ENCODE measurements around the gene TMEM108. TPM values are rescaled to one million over a fixed set of nuclear protein-coding genes. Genes with fewer than 3 reads are reported as not detected.

Gene TMEM108
- total and polyA plus RNA-seq, 2 of the 4 experiments (the other 2 are of a cell fraction), result 0.18 to 2.2 TPM

- ATAC-seq (ENCODE audit: low read depth) (peak; percentile 36), DNase-seq (peak; percentile 42)
- no peaks in the 10 kb centered on the region for H3K9me3 ChIP-seq (ENCODE audit: control insufficient read depth, insufficient read depth, low read length)
- no peaks in the 10 kb centered on the region for H3K27me3 ChIP-seq (ENCODE audit: control insufficient read depth, insufficient read depth, low read length)
- no peak overlapping the region for H3K27ac ChIP-seq (ENCODE audit: insufficient read depth, low read length)
- H3K18ac ChIP-seq (ENCODE audit: low read depth, low read length), result no peak overlapping the region; the same call in 1 of the 2 replicates
- no peak overlapping the region for H3K9ac ChIP-seq (ENCODE audit: low read depth, low read length)
- H4K5ac ChIP-seq (ENCODE audit: low read depth, low read length), result no peak overlapping the region; the same call in 1 of the 2 replicates
- H4K8ac ChIP-seq (ENCODE audit: low read depth in 2 of 2, low read length in 2 of 2), result peak overlapping the region; percentile 42 to 91; a peak in 3 of 4 replicates
- in situ Hi-C loops (cut with MboI; ENCODE audit: low sequenced_read_pairs), result no loop called here
- peak overlapping the region; percentile 78; the same call in 1 of the 2 replicates for H4K91ac ChIP-seq (ENCODE audit: insufficient read depth, low read depth, low read length)
- H3K4ac ChIP-seq (ENCODE audit: low read depth, low read length), result peak overlapping the region; percentile 94; the same call in 1 of the 2 replicates
- peak overlapping the region; percentile 99 for H2BK20ac ChIP-seq (ENCODE audit: low read depth, low read length)
- H2BK5ac ChIP-seq (ENCODE audit: low read depth, low read length, poor library complexity, severe bottlenecking), result peak overlapping the region; percentile 79
- H3K36me3 ChIP-seq (ENCODE audit: control insufficient read depth, insufficient read depth, low read length), result no peaks in the 10 kb centered on the region
- H2AFZ ChIP-seq (replicated peaks; ENCODE audit: low read length, poor library complexity), result no peak overlapping the region
- intact Hi-C loops (cut with micrococcal nuclease), result no loop called here
- H2AK9ac ChIP-seq (replicated peaks; ENCODE audit: low read depth, low read length, poor library complexity), result no peak overlapping the region
- dilution Hi-C loops (cut with HindIII; ENCODE audit: low sequenced_read_pairs, unreplicated experiment), result no loop called here
- no peaks in the 10 kb centered on the region for H4K20me1 ChIP-seq (ENCODE audit: insufficient read depth, low read length)
- peak overlapping the region; percentile 97 for H2BK120ac ChIP-seq (ENCODE audit: low read depth, low read length)
- H3K56ac ChIP-seq (ENCODE audit: extremely low read depth, insufficient read depth, low read length), result no peak overlapping the region
- H3K79me1 ChIP-seq (ENCODE audit: low read depth in 1 of 2, low read length in 2 of 2), result no peaks in the 10 kb centered on the region
- no peak overlapping the region for H3K4me2 ChIP-seq (ENCODE audit: low read depth, low read length)
- H2AK5ac ChIP-seq (ENCODE audit: low read depth, low read length), result no peak overlapping the region
- POLR2A ChIA-PET (ENCODE audit: unreplicated experiment), result no interaction called here
- peaks cover 9% of the 10 kb centered on the region for H3K9me1 ChIP-seq (ENCODE audit: insufficient read depth, low read length)
- CTCF ChIA-PET, result no interaction called here
- no peak overlapping the region for H3K14ac ChIP-seq (replicated peaks; ENCODE audit: low read depth, low read length)
- BruUV-seq (replicated peaks), result no TSS peak
- peak overlapping the region; percentile 81; the same call in 1 of the 2 replicates for H3K23ac ChIP-seq (ENCODE audit: low read depth, low read length)
- no CpG with 5 or more reads among the region's 1 CpG for WGBS, 2 experiments (ENCODE audit: extremely low coverage in 2 of 2, insufficient read length in 1 of 2)
- no peak overlapping the region for H3K4me3 ChIP-seq (ENCODE audit: insufficient read depth, low read depth, low read length)
- H2BK15ac ChIP-seq (ENCODE audit: low read depth, low read length), result no peak overlapping the region; the same call in 2 of the 3 replicates
- TF ChIP-seq MXI1 (IDR thresholded peaks at IDR 0.05; ENCODE audit: borderline replicate concordance, low read depth, low read length) (no peak), MAZ (IDR thresholded peaks at IDR 0.05; ENCODE audit: borderline replicate concordance, low read depth, low read length) (no peak)
- peaks cover 17% of the 10 kb centered on the region; the same call in 1 of the 2 replicates for H3K4me1 ChIP-seq (ENCODE audit: control insufficient read depth, insufficient read depth, low read length)
Observed at GRCh38 chr3:133303430-133303829, 265.2 kb downstream of the TMEM108 start.
